Measurements from ENCODE around the gene ZC3HAV1.

- TF ChIP-seq, protein P1, sequence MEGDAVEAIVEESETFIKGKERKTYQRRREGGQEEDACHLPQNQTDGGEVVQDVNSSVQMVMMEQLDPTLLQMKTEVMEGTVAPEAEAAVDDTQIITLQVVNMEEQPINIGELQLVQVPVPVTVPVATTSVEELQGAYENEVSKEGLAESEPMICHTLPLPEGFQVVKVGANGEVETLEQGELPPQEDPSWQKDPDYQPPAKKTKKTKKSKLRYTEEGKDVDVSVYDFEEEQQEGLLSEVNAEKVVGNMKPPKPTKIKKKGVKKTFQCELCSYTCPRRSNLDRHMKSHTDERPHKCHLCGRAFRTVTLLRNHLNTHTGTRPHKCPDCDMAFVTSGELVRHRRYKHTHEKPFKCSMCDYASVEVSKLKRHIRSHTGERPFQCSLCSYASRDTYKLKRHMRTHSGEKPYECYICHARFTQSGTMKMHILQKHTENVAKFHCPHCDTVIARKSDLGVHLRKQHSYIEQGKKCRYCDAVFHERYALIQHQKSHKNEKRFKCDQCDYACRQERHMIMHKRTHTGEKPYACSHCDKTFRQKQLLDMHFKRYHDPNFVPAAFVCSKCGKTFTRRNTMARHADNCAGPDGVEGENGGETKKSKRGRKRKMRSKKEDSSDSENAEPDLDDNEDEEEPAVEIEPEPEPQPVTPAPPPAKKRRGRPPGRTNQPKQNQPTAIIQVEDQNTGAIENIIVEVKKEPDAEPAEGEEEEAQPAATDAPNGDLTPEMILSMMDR (IDR thresholded peaks at IDR 0.05): no peak
- TF ChIP-seq ZFX (IDR thresholded peaks at IDR 0.05; ENCODE audit: borderline replicate concordance): no peak
These were observed 2.8 kb upstream of the ZC3HAV1 start for GRCh38 chr7:139112316-139112715.

All from 22Rv1 (cell line).